Body of pancreas (tissue), 4 donors: ENCODE results near the gene CAMKMT.

Source experiments
- POLR2A ChIP-seq, 3 donors: fragments of 450-650 bp; IDR thresholded peaks; one replicate each; pipeline ENCODE4 v1.6.1; 2016; ENCODE audit warnings: antibody characterized with exemption in 3 of 3, mild to moderate bottlenecking in 2 of 3
- TF ChIP-seq, protein P1 (sequence below), 7 experiments: fragments of 450-650 bp in 4 of 7; fragments of 200-600 bp in 3 of 7; sonication (generic) in 3 of 7; IDR thresholded peaks; one replicate each; pipeline ENCODE4 v1.5.1; 2016 to 2019; ENCODE audit warnings: antibody characterized with exemption in 7 of 7

GRCh38 chr2:44354761-44355160 is 7.0 kb upstream of the CAMKMT start:
- TF ChIP-seq POLR2A (IDR thresholded peaks at IDR 0.05), result no peak
- TF ChIP-seq, protein P1, sequence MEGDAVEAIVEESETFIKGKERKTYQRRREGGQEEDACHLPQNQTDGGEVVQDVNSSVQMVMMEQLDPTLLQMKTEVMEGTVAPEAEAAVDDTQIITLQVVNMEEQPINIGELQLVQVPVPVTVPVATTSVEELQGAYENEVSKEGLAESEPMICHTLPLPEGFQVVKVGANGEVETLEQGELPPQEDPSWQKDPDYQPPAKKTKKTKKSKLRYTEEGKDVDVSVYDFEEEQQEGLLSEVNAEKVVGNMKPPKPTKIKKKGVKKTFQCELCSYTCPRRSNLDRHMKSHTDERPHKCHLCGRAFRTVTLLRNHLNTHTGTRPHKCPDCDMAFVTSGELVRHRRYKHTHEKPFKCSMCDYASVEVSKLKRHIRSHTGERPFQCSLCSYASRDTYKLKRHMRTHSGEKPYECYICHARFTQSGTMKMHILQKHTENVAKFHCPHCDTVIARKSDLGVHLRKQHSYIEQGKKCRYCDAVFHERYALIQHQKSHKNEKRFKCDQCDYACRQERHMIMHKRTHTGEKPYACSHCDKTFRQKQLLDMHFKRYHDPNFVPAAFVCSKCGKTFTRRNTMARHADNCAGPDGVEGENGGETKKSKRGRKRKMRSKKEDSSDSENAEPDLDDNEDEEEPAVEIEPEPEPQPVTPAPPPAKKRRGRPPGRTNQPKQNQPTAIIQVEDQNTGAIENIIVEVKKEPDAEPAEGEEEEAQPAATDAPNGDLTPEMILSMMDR (IDR thresholded peaks at IDR 0.05), result no peak
